Right lobe of liver (tissue), 6 donors: Measurements from ENCODE around the gene C2CD4B. TPM values are rescaled to one million over a fixed set of nuclear protein-coding genes. Genes with fewer than 3 reads are reported as not detected.

Experiments used
- ATAC-seq, 4 donors: fragments of 200-7000 bp; cut with Tn5 transposase; one replicate each; pipeline ENCODE4 v1.9.1; 2020; ENCODE audit warnings: mild to moderate bottlenecking in 4 of 4, moderate library complexity in 4 of 4
- DNase-seq, 3 donors: peaks; one replicate each; pipeline ENCODE4 v3.0.0-alpha.2; 2020
- H3K27ac ChIP-seq, 3 donors: fragments of 200-600 bp; one replicate each; pipeline ENCODE4 v1.8.0; 2022
- H3K27me3 ChIP-seq, 2 donors: fragments of 200-600 bp; one replicate each; pipeline ENCODE4 v1.8.0; 2022
- H3K36me3 ChIP-seq, 4 donors: fragments of 200-600 bp; sonication (generic) in 1 of 4; one replicate each; pipeline versions ENCODE4 v1.5.1 to v1.8.0; 2017 to 2022; ENCODE audit warnings: control low read depth in 1 of 4
- H3K4me1 ChIP-seq, 4 donors: fragments of 200-600 bp; sonication (generic) in 1 of 4; one replicate each; pipeline versions ENCODE4 v1.5.1 to v1.8.0; 2017 to 2022; ENCODE audit warnings: control low read depth in 1 of 4
- H3K4me3 ChIP-seq, 3 donors: fragments of 200-600 bp; one replicate each; pipeline ENCODE4 v1.8.0; 2022
- H3K9me3 ChIP-seq, 4 donors: fragments of 200-600 bp; sonication (generic) in 1 of 4; one replicate each; pipeline versions ENCODE4 v1.5.1 to v1.8.0; 2017 to 2022; ENCODE audit warnings: control low read depth in 1 of 4
- CTCF ChIP-seq, 4 donors: fragments of 200-600 bp in 3 of 4; fragments of 450-650 bp in 1 of 4; IDR thresholded peaks; one replicate each; pipeline versions ENCODE4 v1.5.1 to v1.8.0; 2016 to 2022; ENCODE audit warnings: antibody characterized with exemption in 4 of 4, mild to moderate bottlenecking in 2 of 4
- POLR2A ChIP-seq: fragments of 450-650 bp; IDR thresholded peaks from one replicate; pipeline ENCODE4 v1.6.1; 2017; ENCODE audit warnings: antibody characterized with exemption, mild to moderate bottlenecking
- WGBS: methylation state at CpG from one replicate; pipeline ENCODE4 v1.1.6; 2018; ENCODE audit warnings: low coverage, low lambda C conversion rate; ENCODE audit not compliant: insufficient coverage; ENCODE audit errors: missing lambda C conversion rate; 5-methylcytosine and 5-hydroxymethylcytosine counted together
- intact Hi-C, 2 donors: fragments of 100-400 bp; cut with DNase I; formaldehyde crosslinking; loops; one replicate each; pipeline versions ENCODE4 v1.11.2 to v1.14.1; 2022
- total RNA-seq, 6 experiments: library from RNA; depleted of rRNA in 2 of 6; stranded (reverse); fragments of >200 nt in 2 of 6; fragmentation: NEBNext Ultra II Directional in 3 of 6; extraction: Animal tissue kit (Norgen Biotek cat#: 25700) in 3 of 6; gene quantifications; one replicate each; pipeline versions ENCODE4 v1.1.0 to v1.2.4, GENCODE V29; 2016 to 2023
- donor health status: DM: no; HTN: yes; CAD: no.
- donor health status: DM: no; HTN: no; CAD: no.
- donor health status: DM: no; HTN: no; CAD: no.
- donor health status: DM: no; HTN: yes; CAD: no.
- donor health status: DM: no; HTN: yes; CAD: no.

Gene C2CD4B
- total RNA-seq, 6 experiments from 2014 or later = 0.37 to 4.6 (median 1.4) TPM

GRCh38 chr15:62188744-62189143, 23.7 kb upstream of the C2CD4B start:
- Histone ChIP-seq H3K4me1 (no peaks in the 10 kb centered on the region), H3K27me3 (no peaks in the 10 kb centered on the region), H3K9me3 (no peaks in the 10 kb centered on the region), H3K27ac (no peak overlapping the region), H3K36me3 (no peaks in the 10 kb centered on the region), H3K4me3 (no peak overlapping the region)
- 72% methylated on average over 5 of the region's 5 CpGs for WGBS
- TF ChIP-seq POLR2A = no peak
- no peak for TF ChIP-seq CTCF (IDR thresholded peaks at IDR 0.05)
- intact Hi-C loops = no loop called here
- DNase-seq (no peak), ATAC-seq (no peak)

- no peak for ATAC-seq
- no peak overlapping the region for H3K4me3 ChIP-seq
- no peak overlapping the region for H3K27ac ChIP-seq
Observed at GRCh38 chr15:62187910-62188309, 22.8 kb upstream of the C2CD4B start.

GRCh38 chr15:62187425-62187824, 22.3 kb upstream of the C2CD4B start:
- ATAC-seq (no peak), DNase-seq (no peak)
- intact Hi-C loops = no loop called here
- H3K4me3 ChIP-seq = no peak overlapping the region
- no peaks in the 10 kb centered on the region for H3K27me3 ChIP-seq
- H3K27ac ChIP-seq = no peak overlapping the region
- H3K9me3 ChIP-seq = no peaks in the 10 kb centered on the region
- 61% methylated on average over 4 of the region's 5 CpGs for WGBS
- no peaks in the 10 kb centered on the region for H3K36me3 ChIP-seq
- no peaks in the 10 kb centered on the region for H3K4me1 ChIP-seq
- TF ChIP-seq POLR2A = no peak
- no peak for TF ChIP-seq CTCF (IDR thresholded peaks at IDR 0.05)

More at GRCh38 chr15:62187910-62188309, 22.8 kb upstream of the C2CD4B start:
- TF ChIP-seq POLR2A = no peak
- no peak for TF ChIP-seq CTCF (IDR thresholded peaks at IDR 0.05)
- intact Hi-C loops = no loop called here
- H3K27me3 ChIP-seq = no peaks in the 10 kb centered on the region
- no peaks in the 10 kb centered on the region for H3K36me3 ChIP-seq
- WGBS = 50% methylated on average over 1 of the region's 1 CpG
- H3K4me1 ChIP-seq = no peaks in the 10 kb centered on the region
- DNase-seq = no peak
- no peaks in the 10 kb centered on the region for H3K9me3 ChIP-seq

- Histone ChIP-seq H3K4me3 (no peak overlapping the region), H3K36me3 (no peaks in the 10 kb centered on the region), H3K4me1 (no peaks in the 10 kb centered on the region), H3K27me3 (no peaks in the 10 kb centered on the region), H3K9me3 (no peaks in the 10 kb centered on the region), H3K27ac (no peak overlapping the region)
- no peak for ATAC-seq
- TF ChIP-seq POLR2A = no peak
- TF ChIP-seq CTCF (IDR thresholded peaks at IDR 0.05) = no peak
- WGBS = no CpG with 5 or more reads among the region's 27 CpGs
- intact Hi-C loops = no loop called here
- no peak for DNase-seq
Observed at GRCh38 chr15:62186578-62186977, 21.5 kb upstream of the C2CD4B start.

- TF ChIP-seq CTCF (IDR thresholded peaks at IDR 0.05) = no peak
- no peak for TF ChIP-seq POLR2A
- Histone ChIP-seq H3K27me3 (no peaks in the 10 kb centered on the region), H3K36me3 (no peaks in the 10 kb centered on the region), H3K4me1 (no peaks in the 10 kb centered on the region), H3K4me3 (no peak overlapping the region), H3K27ac (no peak overlapping the region), H3K9me3 (no peaks in the 10 kb centered on the region)
- DNase-seq (no peak), ATAC-seq (no peak)
- intact Hi-C loops = no loop called here
Observed at GRCh38 chr15:62183130-62183529, 18.0 kb upstream of the C2CD4B start.
